K562 (cell line): ENCODE data around the gene NUPR1. TPM values are rescaled to one million over a fixed set of nuclear protein-coding genes. Genes with fewer than 3 reads are reported as not detected.
A peak's percentile ranks its signal among the peaks of the same experiment; 100 is the strongest.

Experiments used
- BCOR ChIP-seq: fragments of 450-650 bp; IDR thresholded peaks from 2 replicates; pipeline ENCODE4 v1.6.1; 2016
- CHCHD3 ChIP-seq: fragments of 250-450 bp; sonication (Bioruptor Pico); IDR thresholded peaks from 2 replicates; pipeline ENCODE4 v2.1.2; 2022; ENCODE audit warnings: mild to moderate bottlenecking
- EP400 ChIP-seq: fragments of 450-650 bp; IDR thresholded peaks from 2 replicates; pipeline ENCODE4 v1.6.1; 2017; ENCODE audit warnings: antibody characterized with exemption, mild to moderate bottlenecking, moderate library complexity
- ESRRA ChIP-seq: fragments of 450-650 bp; IDR thresholded peaks from 2 replicates; pipeline ENCODE4 v1.6.1; 2014; ENCODE audit warnings: low read depth, mild to moderate bottlenecking, moderate library complexity, borderline replicate concordance
- HIVEP1 ChIP-seq: fragments of 250-450 bp; sonication (Bioruptor Pico); IDR thresholded peaks from 2 replicates; pipeline ENCODE4 v1.4.0; 2020; ENCODE audit warnings: mild to moderate bottlenecking
- HNRNPLL ChIP-seq: fragments of 200-400 bp; formaldehyde crosslinking; IDR thresholded peaks from 2 replicates; pipeline ENCODE4 v1.6.1; 2017; ENCODE audit warnings: low read length, low read depth, mild to moderate bottlenecking; ENCODE audit not compliant: poor library complexity, severe bottlenecking
- KLF6 ChIP-seq: fragments of 250-450 bp; sonication (Bioruptor Pico); IDR thresholded peaks from 2 replicates; pipeline ENCODE4 v1.4.0; 2020; ENCODE audit warnings: mild to moderate bottlenecking, moderate library complexity, borderline replicate concordance
- PTRF ChIP-seq: fragments of 450-650 bp; IDR thresholded peaks from 2 replicates; pipeline ENCODE4 v1.6.1; 2016; ENCODE audit warnings: mild to moderate bottlenecking, missing genetic modification characterization, missing compliant biosample characterization
- PURB ChIP-seq: sonication (generic); formaldehyde crosslinking; IDR thresholded peaks from 2 replicates; pipeline ENCODE4 v1.9.0; 2021; ENCODE audit warnings: low read depth, mild to moderate bottlenecking, missing genetic modification reagents
- SIN3B ChIP-seq: fragments of 450-650 bp; IDR thresholded peaks from 2 replicates; pipeline ENCODE4 v1.6.1; 2017; ENCODE audit warnings: low read depth, mild to moderate bottlenecking, moderate library complexity
- SUPT5H ChIP-seq: fragments of 450-650 bp; IDR thresholded peaks from 2 replicates; pipeline ENCODE4 v1.6.1; 2016
- ZBTB1 ChIP-seq: sonication (generic); formaldehyde crosslinking; IDR thresholded peaks from 2 replicates; pipeline ENCODE4 v1.8.1; 2023; ENCODE audit warnings: missing genetic modification reagents, low read depth, mild to moderate bottlenecking, borderline replicate concordance
- polyA plus RNA-seq, 8 experiments: library from polyadenylated mRNA; depleted of rRNA in 4 of 8; stranded (reverse) in 5 of 8; unstranded in 3 of 8; fragments of >200 nt; fragmentation: Nextera tagmentation in 2 of 8; fragmentation: Illumina TruSeq in 1 of 8; extraction: Ambion mirVana in 2 of 8; extraction: Trizol in 1 of 8; gene quantifications; 2 replicates each; pipeline versions ENCODE4 v1.2.1 to v1.2.3, GENCODE V29; 2011 to 2014; ENCODE audit warnings: inconsistent platforms in 1 of 8, missing spikeins in 1 of 8
- total RNA-seq, 7 experiments: library from RNA; depleted of rRNA in 6 of 7; stranded (reverse); fragments of >200 nt in 6 of 7; fragmentation: Illumina TruSeq in 2 of 7; extraction: Trizol in 2 of 7; gene quantifications; 2 replicates each; pipeline versions ENCODE4 v1.2.1 to v1.2.3, GENCODE V29; 2011 to 2021; ENCODE audit warnings: low replicate concordance in 1 of 7
- TF ChIP-seq, protein P1 (sequence below): IDR thresholded peaks from 2 replicates; pipeline ENCODE4 v1.6.1; 2012; ENCODE audit warnings: low read depth, low read length, improper control_type of control experiment, borderline replicate concordance
- TF ChIP-seq, protein P2 (sequence below): fragments of 250-450 bp; sonication (Bioruptor Pico); IDR thresholded peaks from 2 replicates; pipeline ENCODE4 v1.4.0; 2020; ENCODE audit warnings: mild to moderate bottlenecking, moderate library complexity
- TF ChIP-seq, protein P3 (sequence below): fragments of 450-650 bp; formaldehyde crosslinking; IDR thresholded peaks from 2 replicates; pipeline ENCODE4 v1.4.0; 2020; ENCODE audit warnings: mild to moderate bottlenecking, moderate library complexity
- TF ChIP-seq, protein P4 (sequence below): fragments of 250-450 bp; sonication (Bioruptor Pico); IDR thresholded peaks from 2 replicates; pipeline ENCODE4 v1.8.0; 2022; ENCODE audit warnings: moderate library complexity, mild to moderate bottlenecking, inconsistent platforms
- TF ChIP-seq, protein P5 (sequence below): fragments of 200-400 bp; formaldehyde crosslinking; IDR thresholded peaks from 2 replicates; pipeline ENCODE4 v1.6.1; 2017; ENCODE audit warnings: mild to moderate bottlenecking, low read depth, low read length, moderate library complexity

Gene NUPR1
- total and polyA plus RNA-seq, 9 of the 15 experiments (the other 6 are each of a cell fraction or from before 2014, with no cell fraction given): 0.07 to 1.5 (median 0.27) TPM

DNA sequence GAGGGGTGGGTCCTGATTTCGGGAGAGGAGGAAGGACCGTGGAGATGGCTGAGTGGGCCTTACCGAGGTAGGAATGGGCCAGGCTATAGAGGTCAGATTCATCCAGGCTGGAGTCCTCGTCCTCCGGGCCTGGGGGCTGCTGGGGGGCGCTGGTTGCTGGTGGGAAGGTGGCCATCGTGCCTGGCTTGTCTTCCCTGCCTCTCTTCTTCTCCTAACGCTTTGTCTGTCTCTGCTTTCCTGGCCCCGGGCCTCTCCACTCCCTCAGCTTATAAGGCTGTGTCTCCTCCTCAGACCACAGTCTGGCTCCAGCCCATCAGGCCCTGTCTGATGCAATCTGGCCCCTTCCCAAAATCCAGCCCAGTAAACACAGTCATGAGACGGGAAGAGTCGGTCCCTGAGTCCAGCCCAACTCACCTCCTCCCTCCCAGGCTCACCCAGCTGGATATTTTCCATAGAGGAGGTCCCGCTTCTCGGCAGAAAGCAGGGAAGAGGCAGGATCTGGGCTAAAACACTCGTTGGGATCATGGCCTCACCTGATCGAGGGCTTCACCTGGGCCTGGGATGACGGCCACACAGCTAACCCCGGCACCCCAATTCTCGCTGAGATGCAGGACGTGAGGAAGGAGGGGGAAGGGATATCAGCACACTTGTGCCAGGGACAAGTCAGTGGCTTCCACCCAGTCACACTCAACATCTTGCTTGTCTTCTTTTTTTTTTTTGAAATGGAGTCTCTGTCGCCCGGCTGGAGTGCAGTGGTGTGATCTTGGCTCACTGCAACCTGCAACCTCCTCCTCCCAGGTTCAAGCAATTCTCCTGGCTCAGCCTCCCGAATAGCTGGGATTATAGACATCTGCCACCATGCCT lies at the start of gene NUPR1 (continued):
- peak; percentile 80 for TF ChIP-seq PTRF (tag)
- TF ChIP-seq BCOR: no peak
- TF ChIP-seq, protein P1, sequence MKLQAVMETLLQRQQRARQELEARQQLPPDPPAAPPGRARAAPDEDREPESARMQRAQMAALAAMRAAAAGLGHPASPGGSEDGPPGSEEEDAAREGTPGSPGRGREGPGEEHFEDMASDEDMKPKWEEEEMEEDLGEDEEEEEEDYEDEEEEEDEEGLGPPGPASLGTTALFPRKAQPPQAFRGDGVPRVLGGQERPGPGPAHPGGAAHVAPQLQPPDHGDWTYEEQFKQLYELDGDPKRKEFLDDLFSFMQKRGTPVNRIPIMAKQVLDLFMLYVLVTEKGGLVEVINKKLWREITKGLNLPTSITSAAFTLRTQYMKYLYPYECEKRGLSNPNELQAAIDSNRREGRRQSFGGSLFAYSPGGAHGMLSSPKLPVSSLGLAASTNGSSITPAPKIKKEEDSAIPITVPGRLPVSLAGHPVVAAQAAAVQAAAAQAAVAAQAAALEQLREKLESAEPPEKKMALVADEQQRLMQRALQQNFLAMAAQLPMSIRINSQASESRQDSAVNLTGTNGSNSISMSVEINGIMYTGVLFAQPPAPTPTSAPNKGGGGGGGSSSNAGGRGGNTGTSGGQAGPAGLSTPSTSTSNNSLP: no peak
- no peak for TF ChIP-seq SUPT5H
- TF ChIP-seq HNRNPLL: no peak
- TF ChIP-seq SIN3B: no peak
- TF ChIP-seq, protein P2, sequence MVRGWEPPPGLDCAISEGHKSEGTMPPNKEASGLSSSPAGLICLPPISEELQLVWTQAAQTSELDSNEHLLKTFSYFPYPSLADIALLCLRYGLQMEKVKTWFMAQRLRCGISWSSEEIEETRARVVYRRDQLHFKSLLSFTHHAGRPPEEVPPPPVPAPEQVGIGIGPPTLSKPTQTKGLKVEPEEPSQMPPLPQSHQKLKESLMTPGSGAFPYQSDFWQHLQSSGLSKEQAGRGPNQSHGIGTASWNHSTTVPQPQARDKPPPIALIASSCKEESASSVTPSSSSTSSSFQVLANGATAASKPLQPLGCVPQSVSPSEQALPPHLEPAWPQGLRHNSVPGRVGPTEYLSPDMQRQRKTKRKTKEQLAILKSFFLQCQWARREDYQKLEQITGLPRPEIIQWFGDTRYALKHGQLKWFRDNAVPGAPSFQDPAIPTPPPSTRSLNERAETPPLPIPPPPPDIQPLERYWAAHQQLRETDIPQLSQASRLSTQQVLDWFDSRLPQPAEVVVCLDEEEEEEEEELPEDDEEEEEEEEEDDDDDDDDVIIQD: no peak
- TF ChIP-seq CHCHD3: no peak
- TF ChIP-seq ZBTB1: no peak
- TF ChIP-seq, protein P3, sequence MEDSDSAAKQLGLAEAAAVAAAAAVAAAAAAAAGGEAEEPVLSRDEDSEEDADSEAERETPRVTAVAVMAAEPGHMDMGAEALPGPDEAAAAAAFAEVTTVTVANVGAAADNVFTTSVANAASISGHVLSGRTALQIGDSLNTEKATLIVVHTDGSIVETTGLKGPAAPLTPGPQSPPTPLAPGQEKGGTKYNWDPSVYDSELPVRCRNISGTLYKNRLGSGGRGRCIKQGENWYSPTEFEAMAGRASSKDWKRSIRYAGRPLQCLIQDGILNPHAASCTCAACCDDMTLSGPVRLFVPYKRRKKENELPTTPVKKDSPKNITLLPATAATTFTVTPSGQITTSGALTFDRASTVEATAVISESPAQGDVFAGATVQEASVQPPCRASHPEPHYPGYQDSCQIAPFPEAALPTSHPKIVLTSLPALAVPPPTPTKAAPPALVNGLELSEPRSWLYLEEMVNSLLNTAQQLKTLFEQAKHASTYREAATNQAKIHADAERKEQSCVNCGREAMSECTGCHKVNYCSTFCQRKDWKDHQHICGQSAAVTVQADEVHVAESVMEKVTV (CRISPR knock-in tag): no peak
- no peak; the same call in 1 of the 2 replicates for TF ChIP-seq EP400
- no peak; the same call in 1 of the 2 replicates for TF ChIP-seq ESRRA
- no peak for TF ChIP-seq PURB (CRISPR knock-in tag)
- TF ChIP-seq, protein P4, sequence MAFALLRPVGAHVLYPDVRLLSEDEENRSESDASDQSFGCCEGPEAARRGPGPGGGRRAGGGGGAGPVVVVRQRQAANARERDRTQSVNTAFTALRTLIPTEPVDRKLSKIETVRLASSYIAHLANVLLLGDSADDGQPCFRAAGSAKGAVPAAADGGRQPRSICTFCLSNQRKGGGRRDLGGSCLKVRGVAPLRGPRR (CRISPR knock-in tag): peak; percentile 91
- TF ChIP-seq, protein P5, sequence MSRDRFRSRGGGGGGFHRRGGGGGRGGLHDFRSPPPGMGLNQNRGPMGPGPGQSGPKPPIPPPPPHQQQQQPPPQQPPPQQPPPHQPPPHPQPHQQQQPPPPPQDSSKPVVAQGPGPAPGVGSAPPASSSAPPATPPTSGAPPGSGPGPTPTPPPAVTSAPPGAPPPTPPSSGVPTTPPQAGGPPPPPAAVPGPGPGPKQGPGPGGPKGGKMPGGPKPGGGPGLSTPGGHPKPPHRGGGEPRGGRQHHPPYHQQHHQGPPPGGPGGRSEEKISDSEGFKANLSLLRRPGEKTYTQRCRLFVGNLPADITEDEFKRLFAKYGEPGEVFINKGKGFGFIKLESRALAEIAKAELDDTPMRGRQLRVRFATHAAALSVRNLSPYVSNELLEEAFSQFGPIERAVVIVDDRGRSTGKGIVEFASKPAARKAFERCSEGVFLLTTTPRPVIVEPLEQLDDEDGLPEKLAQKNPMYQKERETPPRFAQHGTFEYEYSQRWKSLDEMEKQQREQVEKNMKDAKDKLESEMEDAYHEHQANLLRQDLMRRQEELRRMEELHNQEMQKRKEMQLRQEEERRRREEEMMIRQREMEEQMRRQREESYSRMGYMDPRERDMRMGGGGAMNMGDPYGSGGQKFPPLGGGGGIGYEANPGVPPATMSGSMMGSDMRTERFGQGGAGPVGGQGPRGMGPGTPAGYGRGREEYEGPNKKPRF: no peak
- 0 out of 2 replicates have a peak, but pooled peaks have one; percentile 21 for TF ChIP-seq HIVEP1 (CRISPR knock-in tag)
- TF ChIP-seq KLF6 (CRISPR knock-in tag): no peak; the same call in 1 of the 2 replicates
